Stimulated activated naive CD4-positive, alpha-beta T cell treated with Interleukin-2 at 50 U/mL for 16 hours (primary cell): Measurements from ENCODE around the gene GIT2.
A peak's percentile ranks its signal among the peaks of the same experiment; 100 is the strongest.
"Not testable (repeated sequence)": the region's sequence is repeated elsewhere in the genome, so short reads cannot be mapped to it uniquely, and the experiment has no call there.

Experiments
- DNase-seq: peaks from one replicate; lab custom pipeline; 2025; lab: John Stamatoyannopoulos, UW

GIT2 gene, protein sequence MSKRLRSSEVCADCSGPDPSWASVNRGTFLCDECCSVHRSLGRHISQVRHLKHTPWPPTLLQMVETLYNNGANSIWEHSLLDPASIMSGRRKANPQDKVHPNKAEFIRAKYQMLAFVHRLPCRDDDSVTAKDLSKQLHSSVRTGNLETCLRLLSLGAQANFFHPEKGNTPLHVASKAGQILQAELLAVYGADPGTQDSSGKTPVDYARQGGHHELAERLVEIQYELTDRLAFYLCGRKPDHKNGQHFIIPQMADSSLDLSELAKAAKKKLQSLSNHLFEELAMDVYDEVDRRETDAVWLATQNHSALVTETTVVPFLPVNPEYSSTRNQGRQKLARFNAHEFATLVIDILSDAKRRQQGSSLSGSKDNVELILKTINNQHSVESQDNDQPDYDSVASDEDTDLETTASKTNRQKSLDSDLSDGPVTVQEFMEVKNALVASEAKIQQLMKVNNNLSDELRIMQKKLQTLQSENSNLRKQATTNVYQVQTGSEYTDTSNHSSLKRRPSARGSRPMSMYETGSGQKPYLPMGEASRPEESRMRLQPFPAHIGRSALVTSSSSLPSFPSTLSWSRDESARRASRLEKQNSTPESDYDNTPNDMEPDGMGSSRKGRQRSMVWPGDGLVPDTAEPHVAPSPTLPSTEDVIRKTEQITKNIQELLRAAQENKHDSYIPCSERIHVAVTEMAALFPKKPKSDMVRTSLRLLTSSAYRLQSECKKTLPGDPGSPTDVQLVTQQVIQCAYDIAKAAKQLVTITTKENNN

DNA sequence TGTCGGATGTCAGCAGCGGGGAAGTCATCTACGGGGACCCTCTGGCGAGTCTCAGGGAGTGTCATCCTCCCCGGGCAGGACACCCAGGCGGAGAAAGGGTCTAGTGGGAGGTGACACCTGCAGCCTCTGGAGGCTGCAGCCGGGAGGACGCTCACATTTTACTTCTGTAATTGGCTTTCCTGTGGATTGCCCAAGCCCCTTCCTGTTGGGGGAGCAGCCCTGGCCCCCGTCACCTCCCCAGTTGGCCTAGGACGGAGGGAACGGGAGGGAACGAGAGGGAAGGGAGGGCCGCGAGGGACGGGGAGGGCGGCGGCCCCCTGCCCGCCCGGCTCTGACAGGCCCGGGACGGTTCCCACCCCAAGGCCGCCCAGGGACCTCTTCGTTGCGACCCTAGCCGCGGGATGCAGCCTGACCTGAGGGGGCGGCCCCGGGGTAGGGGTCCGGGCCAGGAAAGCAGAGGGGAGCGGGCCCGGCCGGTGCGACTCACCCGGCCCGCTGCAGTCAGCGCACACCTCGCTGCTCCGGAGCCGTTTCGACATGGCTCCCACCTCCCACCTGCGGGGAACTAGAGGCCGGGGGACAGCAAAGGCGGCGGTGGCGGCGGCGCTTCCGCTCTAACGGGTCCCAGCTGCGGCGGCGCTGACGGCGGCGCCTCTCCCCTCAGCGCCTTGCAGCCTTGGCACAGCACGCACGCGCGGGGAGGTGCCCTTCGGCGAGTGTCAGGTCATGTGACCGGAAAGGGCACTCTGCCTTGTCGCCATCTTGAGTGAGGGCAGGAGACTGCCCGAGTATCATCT, at the start of gene GIT2:
Gene GIT2, minus strand, starts transcription at position 683 of the 797 bp plus-strand sequence. Its CDS starts 144 bp downstream, at position 539.
- DNase-seq = peak; percentile 96

DNA sequence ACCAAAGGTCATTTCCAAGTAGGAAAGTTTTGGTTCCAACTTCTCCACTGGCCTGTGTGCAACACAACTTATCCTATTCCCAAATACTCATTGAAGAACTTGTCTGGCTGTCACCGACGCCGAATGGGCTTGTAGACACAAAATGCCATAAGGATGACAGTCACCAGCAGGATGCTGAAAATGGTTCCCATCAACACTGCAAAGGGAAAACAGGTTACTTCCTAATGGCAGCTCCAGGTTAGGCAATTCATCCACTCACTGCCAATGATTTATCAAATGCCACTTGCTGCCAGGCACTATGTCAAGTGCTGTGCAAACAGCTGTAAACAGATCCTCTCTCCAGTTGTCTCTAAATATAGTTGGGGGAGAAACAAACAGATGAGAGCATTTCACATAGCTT, 46.1 kb upstream of the GIT2 start:
- no peak for DNase-seq

DNA sequence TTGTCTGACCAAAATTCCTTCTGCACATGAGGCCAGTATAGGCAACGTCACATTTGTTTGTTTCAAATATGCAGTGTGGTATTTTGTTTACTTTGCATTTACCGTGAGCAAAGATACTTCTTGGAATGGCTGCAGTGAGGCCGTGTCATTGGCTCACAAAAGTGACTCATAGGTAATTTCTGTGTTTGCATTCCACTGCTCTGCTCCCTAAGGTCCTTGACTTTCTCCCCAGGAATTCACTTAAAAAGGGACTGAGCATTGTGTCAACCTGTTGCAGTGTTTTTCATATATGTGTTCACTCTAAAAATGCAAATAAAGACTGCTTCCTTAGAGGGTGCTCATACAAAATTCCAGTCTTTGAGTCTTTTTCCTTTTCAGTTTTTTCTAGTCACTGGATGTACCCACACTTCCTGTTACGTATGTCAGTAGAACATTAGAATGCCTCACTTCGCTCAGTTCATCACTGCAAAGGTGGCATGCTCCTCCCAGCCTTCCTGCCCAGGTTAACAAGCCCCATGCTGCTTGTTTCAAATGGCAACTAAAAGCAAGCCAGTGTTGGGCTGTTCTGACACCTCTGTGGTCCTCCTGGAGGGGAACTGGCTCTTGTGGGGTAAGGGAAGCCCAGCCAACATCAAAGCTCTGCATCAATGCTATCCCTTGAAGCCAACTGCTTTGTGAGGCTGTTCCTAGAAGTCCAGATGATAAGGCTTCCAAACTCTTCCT, 43.1 kb upstream of the GIT2 start:
- no peak for DNase-seq

- no peak for DNase-seq
Measured at GRCh38 chr12:110038741-110039084, 42.5 kb upstream of the GIT2 start.

DNA sequence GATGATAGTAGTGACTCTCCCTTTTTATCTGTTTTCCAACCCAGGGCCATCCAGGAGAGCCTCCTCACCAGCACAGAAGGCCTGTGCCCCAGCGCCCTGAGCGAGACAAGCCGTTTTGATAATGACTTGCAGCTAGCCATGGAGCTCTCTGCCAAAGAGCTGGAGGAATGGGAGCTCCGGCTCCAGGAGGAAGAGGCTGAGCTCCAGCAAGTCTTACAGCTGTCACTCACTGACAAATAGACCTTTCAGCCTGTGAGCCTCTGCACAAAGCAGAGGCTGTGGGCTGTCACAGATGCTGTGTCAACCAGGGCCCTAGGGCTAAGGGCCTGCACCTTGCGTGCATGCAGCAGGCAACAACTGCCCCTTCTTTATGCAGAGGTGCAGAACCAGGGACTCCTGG, 41.1 kb upstream of the GIT2 start:
- DNase-seq = no peak

DNA sequence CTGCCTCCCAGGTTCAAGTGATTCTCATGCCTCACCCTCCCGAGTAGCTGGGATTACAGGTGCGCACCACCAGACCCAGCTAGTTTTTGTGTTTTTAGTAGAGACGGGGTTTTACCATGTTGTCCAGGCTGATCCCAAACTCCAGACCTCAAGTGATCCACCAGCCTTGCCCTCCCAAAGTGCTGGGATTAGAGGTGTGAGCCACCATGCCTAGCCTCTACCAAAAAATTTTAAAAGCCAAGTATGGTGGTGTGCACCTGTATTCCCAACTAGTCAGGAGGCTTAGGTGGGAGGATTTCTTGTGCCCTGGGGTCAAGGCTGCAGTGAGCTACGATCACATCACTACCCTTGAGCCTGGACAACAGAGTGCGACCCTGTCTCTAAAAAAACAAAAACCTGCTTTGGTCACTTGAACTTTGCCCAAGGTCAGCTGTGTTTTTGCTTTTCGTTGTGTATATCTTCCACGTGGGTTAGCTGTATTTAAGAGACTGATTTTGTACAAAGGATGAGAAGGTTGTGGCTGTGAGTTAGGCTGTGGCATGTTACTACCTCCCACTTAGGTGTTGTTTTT, 39.5 kb upstream of the GIT2 start:
- no peak for DNase-seq

GRCh38 chr12:110033888-110034287, 37.7 kb upstream of the GIT2 start:
- DNase-seq = no peak

DNA sequence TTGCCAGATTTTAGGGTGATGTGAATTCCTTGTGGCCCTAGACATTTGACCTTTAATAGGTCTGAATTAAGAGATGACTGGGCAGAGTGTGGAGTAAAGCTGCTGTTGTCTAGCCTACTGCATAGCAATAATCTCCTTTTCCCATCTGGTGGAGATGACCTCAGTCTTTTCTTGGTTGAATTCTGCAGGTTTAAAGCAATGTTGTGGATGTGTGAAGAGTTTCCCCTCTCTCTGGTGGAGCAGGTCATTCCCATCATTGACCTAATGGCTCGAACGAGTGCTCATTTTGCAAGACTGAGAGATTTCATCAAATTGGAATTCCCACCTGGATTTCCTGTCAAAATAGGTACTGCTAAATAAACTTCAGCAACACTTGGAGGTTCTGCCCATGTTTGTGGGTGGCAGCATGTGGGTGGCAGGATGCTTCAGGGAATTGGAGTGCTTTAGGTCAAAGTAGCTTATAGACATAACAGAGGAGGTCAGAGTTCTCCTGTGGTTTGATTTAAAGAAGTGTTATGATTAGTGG, 33.2 kb upstream of the GIT2 start:
- no peak for DNase-seq

- DNase-seq = no peak
Measured at GRCh38 chr12:110028323-110028722, 32.2 kb upstream of the GIT2 start.

DNA sequence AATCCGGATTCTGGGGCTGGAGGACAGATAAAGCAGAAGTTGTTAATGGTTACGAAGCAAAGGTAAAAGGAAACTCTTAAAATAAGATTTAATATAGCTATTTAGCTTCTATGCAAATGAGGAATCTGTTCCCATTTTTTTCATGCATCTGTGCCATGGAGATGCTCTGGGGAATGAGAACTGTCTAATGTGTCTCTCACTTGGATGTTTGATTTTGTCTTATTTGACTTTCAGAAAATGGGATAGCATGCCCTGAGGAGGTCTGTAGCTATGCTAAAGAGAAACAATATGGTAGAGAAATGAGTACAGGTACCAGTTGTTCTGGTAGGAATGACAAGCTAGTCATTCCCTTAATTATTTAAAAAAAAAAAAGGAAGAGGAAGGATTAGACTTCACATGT, 27.9 kb upstream of the GIT2 start:
- no peak for DNase-seq

GRCh38 chr12:110023059-110023980, 27.2 kb upstream of the GIT2 start:
- no peak for DNase-seq

- no peak for DNase-seq
Measured at GRCh38 chr12:110020956-110021355, 24.8 kb upstream of the GIT2 start.

GRCh38 chr12:110015132-110015531, 19.0 kb upstream of the GIT2 start:
- no peak for DNase-seq

DNA sequence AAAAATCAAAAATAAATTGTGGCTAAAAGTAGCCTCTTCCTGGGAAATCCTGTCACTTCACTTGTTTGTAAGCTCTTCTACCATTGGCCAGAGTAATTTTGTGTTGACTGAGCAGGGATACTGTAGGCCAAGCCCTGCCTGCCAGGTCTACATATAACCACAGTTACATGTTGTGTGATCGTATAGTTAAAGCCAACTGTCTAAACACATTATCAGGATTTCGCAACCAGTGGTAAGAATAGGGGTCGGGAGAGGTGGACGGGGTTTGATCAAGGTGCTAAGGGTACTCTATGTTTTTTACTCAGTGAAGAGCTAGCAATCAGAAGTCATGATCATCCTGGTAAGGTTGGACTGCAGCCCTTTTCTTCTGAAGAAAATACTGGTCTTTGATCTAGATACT, 16.5 kb upstream of the GIT2 start:
- DNase-seq = no peak

DNA sequence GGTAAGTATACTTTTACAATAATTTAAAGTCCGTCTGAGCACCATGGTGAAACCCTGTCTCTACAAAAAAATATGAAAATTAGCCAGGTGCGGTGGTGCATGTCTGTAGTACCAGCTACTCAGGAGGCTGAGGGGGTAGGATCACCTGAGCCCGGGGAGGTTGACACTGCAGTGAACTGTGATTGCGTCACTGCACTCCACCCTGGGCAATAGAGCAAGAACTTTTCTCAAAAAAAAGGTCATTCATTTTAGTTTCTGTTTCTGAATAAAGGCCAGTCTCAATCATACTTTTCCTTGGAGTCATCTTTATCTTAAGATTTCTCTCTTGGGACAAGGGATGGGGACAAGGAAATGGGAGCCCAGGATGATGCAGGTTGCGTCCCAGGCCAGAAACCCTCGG, 16.0 kb upstream of the GIT2 start:
- no peak for DNase-seq

DNA sequence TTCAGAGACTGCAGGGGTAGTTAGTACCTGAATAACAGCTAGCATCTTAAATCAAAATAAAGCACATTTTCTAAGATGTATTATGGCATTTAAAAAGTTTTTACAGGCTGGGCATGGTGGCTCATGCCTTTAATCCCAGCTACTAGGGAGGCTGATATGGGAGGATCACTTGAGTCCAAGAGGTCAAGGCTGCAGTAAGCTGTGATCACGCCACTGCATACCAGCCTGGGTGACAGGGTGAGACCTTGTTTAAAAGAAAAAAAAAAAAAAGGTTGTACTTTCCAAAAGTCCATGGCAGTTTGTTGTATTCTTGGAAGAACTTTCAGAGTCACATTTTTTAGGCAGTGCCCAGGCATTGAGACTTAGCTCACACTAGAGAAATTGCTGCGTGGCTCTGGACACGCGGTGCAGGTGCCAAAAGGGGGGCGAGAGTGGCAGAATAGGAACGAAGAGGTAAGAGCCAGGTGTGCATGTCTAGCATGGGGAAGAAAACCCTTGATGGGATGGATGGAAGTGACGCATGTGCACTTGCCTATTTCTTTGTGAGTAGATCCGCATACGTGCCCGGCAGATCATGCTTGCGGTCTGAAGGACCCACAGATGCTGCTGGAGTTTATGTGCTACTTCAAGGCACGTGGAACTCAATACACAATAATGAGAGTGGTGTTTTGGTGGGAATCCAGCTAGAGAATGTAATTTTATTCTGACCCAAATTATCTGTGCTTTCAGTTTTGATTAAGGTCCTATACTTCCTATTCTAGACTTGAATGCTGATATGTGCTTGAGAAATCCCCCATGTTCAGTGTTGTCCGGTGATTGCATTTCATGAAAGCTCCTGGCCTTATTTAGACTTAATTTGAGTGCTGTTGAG, 14.9 kb upstream of the GIT2 start:
- DNase-seq = peak; percentile 6

DNA sequence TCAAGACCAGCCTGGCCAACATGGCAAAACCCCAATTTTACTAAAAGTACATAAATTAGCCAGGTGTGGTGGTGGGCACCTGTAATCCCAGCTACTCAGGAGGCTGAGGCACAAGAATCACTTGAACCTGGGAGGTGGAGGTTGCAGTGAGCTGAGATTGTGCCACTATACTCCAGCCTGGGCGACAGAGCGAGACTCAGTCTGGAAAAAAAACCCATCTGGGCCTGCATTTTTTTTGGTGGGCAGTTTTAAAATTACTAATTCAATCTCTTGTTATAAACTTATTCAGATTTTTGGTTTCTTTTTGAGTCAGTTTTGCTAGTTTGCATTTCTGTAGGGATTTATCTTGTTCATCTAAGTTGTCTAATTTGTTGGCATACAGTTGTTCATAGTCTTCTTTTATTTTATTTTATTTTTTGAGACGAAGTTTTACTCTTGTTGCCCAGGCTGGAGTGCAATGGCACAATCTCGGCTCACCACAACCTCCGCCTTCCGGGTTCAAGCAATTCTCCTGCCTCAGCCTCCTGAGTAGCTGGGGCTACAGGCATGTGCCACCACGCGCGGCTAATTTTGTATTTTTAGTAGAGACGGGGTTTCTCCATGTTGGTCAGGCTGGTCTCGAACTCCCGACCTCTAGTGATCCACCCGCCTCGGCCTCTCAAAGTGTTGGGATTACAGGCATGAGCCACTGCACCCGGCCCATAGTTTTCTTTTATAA, 12.7 kb upstream of the GIT2 start:
- not testable (repeated sequence) for DNase-seq

- no peak for DNase-seq
Measured at GRCh38 chr12:110007881-110008280, 11.7 kb upstream of the GIT2 start.

GRCh38 chr12:110006115-110006514, 9.9 kb upstream of the GIT2 start:
- no peak for DNase-seq
